Erythroblast (primary cell): ENCODE data around the gene ABCC2.
"Not testable (repeated sequence)": the region's sequence is repeated elsewhere in the genome, so short reads cannot be mapped to it uniquely, and the experiment has no call there.

Source experiments
- DNase-seq, 2 experiments: peaks; one replicate each; lab custom pipeline; 2025; lab: John Stamatoyannopoulos, UW
- GATA1 ChIP-seq: IDR thresholded peaks from 2 replicates; pipeline ENCODE4 v1.6.1; 2011; ENCODE audit warnings: low read depth, mild to moderate bottlenecking, control low read depth, low read length, moderate library complexity
- POLR2A ChIP-seq: IDR thresholded peaks from 2 replicates; pipeline ENCODE4 v1.6.1; 2011; ENCODE audit warnings: mild to moderate bottlenecking, low read length

ABCC2 gene

GRCh38 chr10:99860466-99860865, 78.0 kb downstream of the ABCC2 start:
- no peak for DNase-seq
- no peak for TF ChIP-seq GATA1
- TF ChIP-seq POLR2A, result no peak

GRCh38 chr10:99863535-99864240, 81.2 kb downstream of the ABCC2 start:
- DNase-seq, result not testable (repeated sequence)

- DNase-seq, result not testable (repeated sequence)
Measured at GRCh38 chr10:99867250-99867649, 84.8 kb downstream of the ABCC2 start.

GRCh38 chr10:99869581-99870122, 87.2 kb downstream of the ABCC2 start:
- TF ChIP-seq GATA1, result no peak
- no peak for TF ChIP-seq POLR2A
- no peak for DNase-seq

- TF ChIP-seq POLR2A (no peak), GATA1 (no peak)
- no peak for DNase-seq
Measured at GRCh38 chr10:99870123-99870730, 87.8 kb downstream of the ABCC2 start.

GRCh38 chr10:99872367-99873162, 90.1 kb downstream of the ABCC2 start:
- no peak for DNase-seq
- TF ChIP-seq GATA1 (no peak), POLR2A (no peak)

- TF ChIP-seq POLR2A (no peak), GATA1 (no peak)
- no peak for DNase-seq
Measured at GRCh38 chr10:99873846-99874245, 91.4 kb downstream of the ABCC2 start.

- DNase-seq, result no peak
- TF ChIP-seq POLR2A (no peak), GATA1 (no peak)
Measured at GRCh38 chr10:99874341-99875085, 92.1 kb downstream of the ABCC2 start.

GRCh38 chr10:99875473-99875872, 93.0 kb downstream of the ABCC2 start:
- no peak for TF ChIP-seq POLR2A
- no peak for DNase-seq

GRCh38 chr10:99880080-99880835, 97.8 kb downstream of the ABCC2 start:
- no peak for DNase-seq
- TF ChIP-seq POLR2A (no peak), GATA1 (no peak)

- TF ChIP-seq POLR2A (no peak), GATA1 (no peak)
- DNase-seq, result no peak
Measured at GRCh38 chr10:99881371-99881770, 98.9 kb downstream of the ABCC2 start.

- TF ChIP-seq GATA1, result no peak
- no peak for TF ChIP-seq POLR2A
Measured at GRCh38 chr10:99883523-99883922, 101.1 kb downstream of the ABCC2 start.

GRCh38 chr10:99888622-99889021, 106.2 kb downstream of the ABCC2 start:
- TF ChIP-seq POLR2A, result no peak
- no peak for TF ChIP-seq GATA1
- no peak for DNase-seq

More at GRCh38 chr10:99883523-99883922, 101.1 kb downstream of the ABCC2 start:
- no peak for DNase-seq
